Measurements from ENCODE around the gene CD151.

CD151 gene

GRCh38 chr11:869399-870126 lies 36.8 kb downstream of the CD151 start:
- DNase-seq (ENCODE audit: low read depth in 2 of 2, low spot score in 1 of 2) = no peak

- no peak for DNase-seq (ENCODE audit: low read depth in 2 of 2, low spot score in 1 of 2)
Observed at GRCh38 chr11:870127-870413, 37.3 kb downstream of the CD151 start.

GRCh38 chr11:870418-870817 lies 37.7 kb downstream of the CD151 start:
- DNase-seq (ENCODE audit: low read depth in 2 of 2, low spot score in 1 of 2) = no peak

GRCh38 chr11:871472-871871 lies 38.7 kb downstream of the CD151 start:
- no peak for DNase-seq (ENCODE audit: low read depth in 2 of 2, low spot score in 1 of 2)

GRCh38 chr11:872799-873198 lies 40.0 kb downstream of the CD151 start:
- DNase-seq (ENCODE audit: low read depth in 2 of 2, low spot score in 1 of 2) = no peak

GRCh38 chr11:873706-874105 lies 41.0 kb downstream of the CD151 start:
- DNase-seq (ENCODE audit: low read depth in 2 of 2, low spot score in 1 of 2) = no peak

- DNase-seq (ENCODE audit: low read depth in 2 of 2, low spot score in 1 of 2) = no peak
Observed at GRCh38 chr11:875203-875602, 42.5 kb downstream of the CD151 start.

GRCh38 chr11:875769-876301 lies 43.1 kb downstream of the CD151 start:
- no peak for DNase-seq (ENCODE audit: low read depth in 2 of 2, low spot score in 1 of 2)

- DNase-seq (ENCODE audit: low read depth in 2 of 2, low spot score in 1 of 2) = no peak
Observed at GRCh38 chr11:876545-876944, 43.8 kb downstream of the CD151 start.

- DNase-seq (ENCODE audit: low read depth in 2 of 2, low spot score in 1 of 2) = no peak
Observed at GRCh38 chr11:877565-877964, 44.8 kb downstream of the CD151 start.

GRCh38 chr11:880447-880846 lies 47.7 kb downstream of the CD151 start:
- no peak for DNase-seq (ENCODE audit: low read depth in 2 of 2, low spot score in 1 of 2)

- DNase-seq (ENCODE audit: low read depth in 2 of 2, low spot score in 1 of 2) = no peak
Observed at GRCh38 chr11:882596-882995, 49.8 kb downstream of the CD151 start.

- no peak for DNase-seq (ENCODE audit: low read depth in 2 of 2, low spot score in 1 of 2)
Observed at GRCh38 chr11:883527-883926, 50.8 kb downstream of the CD151 start.

GRCh38 chr11:884578-885070 lies 51.9 kb downstream of the CD151 start:
- DNase-seq (ENCODE audit: low read depth in 2 of 2, low spot score in 1 of 2) = no peak

- DNase-seq (ENCODE audit: low read depth in 2 of 2, low spot score in 1 of 2) = no peak
Observed at GRCh38 chr11:886568-886967, 53.8 kb downstream of the CD151 start.

- no peak for DNase-seq (ENCODE audit: low read depth in 2 of 2, low spot score in 1 of 2)
Observed at GRCh38 chr11:887589-887988, 54.8 kb downstream of the CD151 start.
